ENCODE measurements around the gene SLC4A4. TPM values are rescaled to one million over a fixed set of nuclear protein-coding genes. Genes with fewer than 3 reads are reported as not detected.

Gene SLC4A4
- 1 to 10 TPM; 3.1 to 6.3 TPM for total RNA-seq

GRCh38 chr4:71338846-71339593 is at the start of gene SLC4A4:
SLC4A4 (plus strand) TSS chr4:71339020.
- peak within 1 kb of the TSS; percentile 6 to 32 for H3K27ac Mint-ChIP-seq
- no peaks in the 10 kb centered on the region for H3K27me3 Mint-ChIP-seq
- peaks cover 15% of the 10 kb centered on the region for H3K36me3 Mint-ChIP-seq
- H3K4me3 Mint-ChIP-seq, result peak within 1 kb of the TSS; percentile 61
- ATAC-seq (peak; percentile 94 to 99), DNase-seq (ENCODE audit: low spot score) (peak; percentile 61)
- no peaks in the 10 kb centered on the region for H3K9me3 Mint-ChIP-seq
- peaks cover 11 to 15% of the 10 kb centered on the region in 2 donors for H3K4me1 Mint-ChIP-seq (ENCODE audit: low read depth in 2 of 2)

- H3K9me3 Mint-ChIP-seq, result no peaks in the 10 kb centered on the region
- ATAC-seq (no peak), DNase-seq (ENCODE audit: low spot score) (no peak)
- H3K36me3 Mint-ChIP-seq, result no peaks in the 10 kb centered on the region
- no peaks in the 10 kb centered on the region for H3K27me3 Mint-ChIP-seq
- H3K4me3 Mint-ChIP-seq, result no peak overlapping the region
- no peak overlapping the region for H3K27ac Mint-ChIP-seq
- H3K4me1 Mint-ChIP-seq (ENCODE audit: low read depth in 2 of 2), result peaks cover 0 to 10% of the 10 kb centered on the region in 2 donors
Observed at GRCh38 chr4:71290074-71290473, 48.7 kb upstream of the SLC4A4 start.

DNA sequence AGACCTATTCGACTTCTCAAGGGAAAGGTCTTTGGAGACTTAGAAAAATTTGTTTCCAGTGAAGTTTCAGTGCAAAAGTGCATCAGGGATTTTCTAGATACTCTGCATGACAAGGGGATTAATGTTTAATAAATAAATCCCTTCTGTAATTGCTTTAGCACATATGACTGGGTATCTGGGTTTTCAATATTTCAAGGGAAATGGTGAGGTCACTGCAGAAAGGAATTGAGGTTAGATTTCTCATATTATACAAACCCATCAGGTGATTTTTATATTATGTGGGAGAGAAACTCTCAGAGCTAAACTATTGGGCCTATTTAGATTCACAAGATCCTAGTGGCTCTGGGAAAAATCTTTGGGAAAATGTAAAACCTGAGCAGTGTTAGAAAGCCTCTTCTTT is 48.3 kb upstream of the SLC4A4 start:
- Mint-ChIP-seq H3K4me3 (no peak overlapping the region), H3K4me1 (ENCODE audit: low read depth in 2 of 2) (peaks cover 0 to 10% of the 10 kb centered on the region in 2 donors), H3K36me3 (no peaks in the 10 kb centered on the region), H3K27ac (no peak overlapping the region), H3K27me3 (no peaks in the 10 kb centered on the region), H3K9me3 (no peaks in the 10 kb centered on the region)
- ATAC-seq (no peak), DNase-seq (ENCODE audit: low spot score) (no peak)

- H3K9me3 Mint-ChIP-seq, result no peaks in the 10 kb centered on the region
- no peak overlapping the region for H3K4me3 Mint-ChIP-seq
- no peak overlapping the region for H3K27ac Mint-ChIP-seq
- no peaks in the 10 kb centered on the region for H3K36me3 Mint-ChIP-seq
- peaks cover 0 to 10% of the 10 kb centered on the region in 2 donors for H3K4me1 Mint-ChIP-seq (ENCODE audit: low read depth in 2 of 2)
- DNase-seq (ENCODE audit: low spot score) (no peak), ATAC-seq (no peak)
- H3K27me3 Mint-ChIP-seq, result no peaks in the 10 kb centered on the region
Observed at GRCh38 chr4:71292228-71292627, 46.6 kb upstream of the SLC4A4 start.

DNA sequence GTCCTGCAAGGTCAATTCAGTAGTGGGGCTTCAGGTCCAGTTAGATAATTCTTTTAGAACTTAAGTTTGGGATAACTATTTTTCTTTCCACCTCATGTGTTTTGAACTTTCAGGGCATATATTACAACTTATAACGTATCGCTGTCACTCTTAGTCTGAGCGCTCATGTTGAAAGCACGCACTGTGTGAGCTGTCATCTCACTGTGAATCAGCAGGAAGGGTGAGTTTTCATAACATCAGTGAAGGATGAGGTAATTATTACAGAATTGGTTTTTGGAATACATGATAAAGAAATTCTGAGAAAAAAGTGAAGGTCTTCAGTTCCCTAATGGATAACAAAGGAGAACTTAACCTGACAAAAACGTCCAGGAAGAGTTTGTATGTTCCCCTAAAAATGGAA is 45.1 kb upstream of the SLC4A4 start:
- Mint-ChIP-seq H3K27ac (no peak overlapping the region), H3K4me3 (no peak overlapping the region), H3K36me3 (no peaks in the 10 kb centered on the region), H3K9me3 (no peaks in the 10 kb centered on the region), H3K4me1 (ENCODE audit: low read depth in 2 of 2) (peaks cover 0 to 10% of the 10 kb centered on the region in 2 donors), H3K27me3 (no peaks in the 10 kb centered on the region)
- ATAC-seq (peak in 1 of 2 donors; percentile 74), DNase-seq (ENCODE audit: low spot score) (no peak)

DNA sequence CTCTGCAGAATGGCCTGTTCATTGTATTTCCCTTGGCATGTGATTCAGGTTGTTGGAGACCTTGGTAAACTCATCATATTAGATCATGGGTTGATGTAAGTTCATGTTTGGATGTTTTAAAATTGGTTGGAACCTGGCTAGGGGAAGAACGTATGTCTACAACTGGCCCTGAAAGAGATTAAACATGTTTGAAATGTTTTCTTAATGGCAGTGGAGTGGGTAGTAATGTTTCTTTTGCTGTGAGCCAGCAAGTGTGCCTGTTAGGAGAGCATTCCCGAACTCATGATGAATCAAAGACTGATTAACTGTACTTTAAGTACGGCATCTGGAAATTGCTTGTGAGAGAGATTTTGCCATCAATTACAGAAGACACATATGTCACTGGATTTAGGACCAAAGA is 44.5 kb upstream of the SLC4A4 start:
- Mint-ChIP-seq H3K36me3 (no peaks in the 10 kb centered on the region), H3K27ac (no peak overlapping the region), H3K9me3 (no peaks in the 10 kb centered on the region), H3K27me3 (no peaks in the 10 kb centered on the region), H3K4me1 (ENCODE audit: low read depth in 2 of 2) (peaks cover 0 to 10% of the 10 kb centered on the region in 2 donors), H3K4me3 (no peak overlapping the region)
- ATAC-seq (no peak), DNase-seq (ENCODE audit: low spot score) (no peak)

DNA sequence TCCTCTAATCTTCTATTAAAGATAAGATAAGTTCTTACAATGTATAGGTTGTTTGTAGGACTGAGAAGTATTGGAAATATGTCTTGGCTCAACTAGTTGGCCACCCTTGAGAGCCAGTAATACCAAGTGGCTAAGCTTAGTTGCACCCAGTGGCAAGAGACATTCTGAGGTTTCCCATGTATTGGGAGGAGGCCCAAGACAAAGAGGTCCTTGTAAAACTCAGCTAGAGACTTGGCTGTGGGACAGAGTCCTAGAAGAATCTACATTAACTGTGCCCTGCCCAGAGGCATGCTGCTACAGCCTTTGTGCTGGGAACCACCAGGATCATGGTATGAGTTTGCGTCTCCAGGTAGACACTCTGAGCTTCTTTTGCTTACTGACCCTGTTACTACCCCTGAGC is 41.9 kb upstream of the SLC4A4 start:
- no peak overlapping the region for H3K4me3 Mint-ChIP-seq
- no peaks in the 10 kb centered on the region for H3K36me3 Mint-ChIP-seq
- H3K9me3 Mint-ChIP-seq, result no peaks in the 10 kb centered on the region
- no peaks in the 10 kb centered on the region for H3K27me3 Mint-ChIP-seq
- no peak for DNase-seq (ENCODE audit: low spot score)
- H3K4me1 Mint-ChIP-seq (ENCODE audit: low read depth in 2 of 2), result peaks cover 4 to 17% of the 10 kb centered on the region in 2 donors
- no peak overlapping the region for H3K27ac Mint-ChIP-seq
- ATAC-seq, result no peak

GRCh38 chr4:71300362-71300761 is 38.5 kb upstream of the SLC4A4 start:
- Mint-ChIP-seq H3K36me3 (no peaks in the 10 kb centered on the region), H3K4me3 (no peak overlapping the region), H3K27ac (no peak overlapping the region), H3K27me3 (no peaks in the 10 kb centered on the region), H3K9me3 (no peaks in the 10 kb centered on the region), H3K4me1 (ENCODE audit: low read depth in 2 of 2) (peaks cover 10% of the 10 kb centered on the region in 2 donors)
- ATAC-seq, result peak in 1 of 2 donors; percentile 13
- DNase-seq (ENCODE audit: low spot score), result no peak

GRCh38 chr4:71300964-71301363 is 37.9 kb upstream of the SLC4A4 start:
- no peak overlapping the region for H3K27ac Mint-ChIP-seq
- DNase-seq (ENCODE audit: low spot score) (no peak), ATAC-seq (no peak)
- H3K9me3 Mint-ChIP-seq, result no peaks in the 10 kb centered on the region
- peaks cover 14 to 16% of the 10 kb centered on the region in 2 donors for H3K4me1 Mint-ChIP-seq (ENCODE audit: low read depth in 2 of 2)
- H3K27me3 Mint-ChIP-seq, result no peaks in the 10 kb centered on the region
- H3K4me3 Mint-ChIP-seq, result no peak overlapping the region
- no peaks in the 10 kb centered on the region for H3K36me3 Mint-ChIP-seq

- H3K27ac Mint-ChIP-seq, result no peak overlapping the region
- no peaks in the 10 kb centered on the region for H3K36me3 Mint-ChIP-seq
- ATAC-seq, result no peak
- peaks cover 14 to 23% of the 10 kb centered on the region in 2 donors for H3K4me1 Mint-ChIP-seq (ENCODE audit: low read depth in 2 of 2)
- no peaks in the 10 kb centered on the region for H3K27me3 Mint-ChIP-seq
- no peak overlapping the region for H3K4me3 Mint-ChIP-seq
- DNase-seq (ENCODE audit: low spot score), result no peak
- H3K9me3 Mint-ChIP-seq, result no peaks in the 10 kb centered on the region
Observed at GRCh38 chr4:71303287-71303686, 35.5 kb upstream of the SLC4A4 start.

- ATAC-seq (no peak), DNase-seq (ENCODE audit: low spot score) (no peak)
- Mint-ChIP-seq H3K9me3 (no peaks in the 10 kb centered on the region), H3K27ac (no peak overlapping the region), H3K27me3 (no peaks in the 10 kb centered on the region), H3K4me1 (ENCODE audit: low read depth in 2 of 2) (peaks cover 14 to 23% of the 10 kb centered on the region in 2 donors), H3K36me3 (no peaks in the 10 kb centered on the region), H3K4me3 (no peak overlapping the region)
Observed at GRCh38 chr4:71303850-71304249, 35.0 kb upstream of the SLC4A4 start.

DNA sequence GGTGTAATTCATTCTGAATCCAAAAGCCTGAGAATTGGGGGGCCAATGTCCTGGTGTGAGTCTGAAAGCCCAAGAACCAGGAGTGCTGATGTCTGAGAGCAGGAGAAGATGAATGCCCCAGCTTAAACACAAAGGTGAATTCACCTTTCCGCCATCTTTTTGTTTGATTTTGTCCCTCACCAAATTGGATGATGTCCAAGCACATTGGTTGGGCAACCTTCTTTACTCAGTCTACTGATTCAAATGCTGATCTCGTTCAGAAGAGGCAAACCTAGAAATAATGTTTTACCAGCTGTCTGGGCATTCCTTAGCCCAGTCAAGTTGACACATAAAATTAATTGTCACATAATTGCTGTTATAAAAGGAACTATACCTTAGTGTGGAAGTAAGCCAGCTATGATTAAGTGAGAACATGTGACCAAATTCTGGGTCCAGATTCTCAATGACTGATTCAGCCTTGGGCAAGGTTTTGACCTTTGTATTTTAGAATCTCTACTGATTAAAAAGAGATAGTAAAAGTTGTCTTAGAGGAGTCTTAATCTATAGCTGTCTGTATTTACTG is 34.5 kb upstream of the SLC4A4 start:
- Mint-ChIP-seq H3K9me3 (no peaks in the 10 kb centered on the region), H3K36me3 (no peaks in the 10 kb centered on the region), H3K4me3 (no peak overlapping the region), H3K4me1 (ENCODE audit: low read depth in 2 of 2) (peaks cover 14 to 23% of the 10 kb centered on the region in 2 donors), H3K27ac (no peak overlapping the region), H3K27me3 (no peaks in the 10 kb centered on the region)
- DNase-seq (ENCODE audit: low spot score) (no peak), ATAC-seq (no peak)

DNA sequence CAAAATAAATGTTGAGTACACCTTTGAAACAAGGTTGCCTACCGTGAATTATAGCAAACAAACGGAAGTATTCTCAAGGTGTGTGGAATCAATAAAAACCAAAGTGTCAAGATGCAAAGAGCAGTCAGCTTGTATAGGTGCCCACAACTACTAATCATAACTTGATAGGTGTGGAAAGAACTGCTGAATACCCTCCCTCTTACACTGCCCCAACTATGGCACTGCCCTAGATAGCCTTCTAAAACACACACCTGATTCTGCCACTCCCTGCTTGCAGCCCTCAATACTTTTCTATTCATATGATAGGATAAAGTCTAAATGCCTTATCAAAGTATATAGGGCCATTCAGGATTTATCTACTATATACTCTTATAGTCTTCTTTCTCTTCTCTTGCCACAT is 31.1 kb upstream of the SLC4A4 start:
- peaks cover 16% of the 10 kb centered on the region for H3K36me3 Mint-ChIP-seq
- no peak for ATAC-seq
- H3K9me3 Mint-ChIP-seq, result peaks cover 12% of the 10 kb centered on the region
- H3K27me3 Mint-ChIP-seq, result no peaks in the 10 kb centered on the region
- no peak overlapping the region for H3K27ac Mint-ChIP-seq
- no peak for DNase-seq (ENCODE audit: low spot score)
- H3K4me3 Mint-ChIP-seq, result no peak overlapping the region
- H3K4me1 Mint-ChIP-seq (ENCODE audit: low read depth in 2 of 2), result peaks cover 7 to 19% of the 10 kb centered on the region in 2 donors

DNA sequence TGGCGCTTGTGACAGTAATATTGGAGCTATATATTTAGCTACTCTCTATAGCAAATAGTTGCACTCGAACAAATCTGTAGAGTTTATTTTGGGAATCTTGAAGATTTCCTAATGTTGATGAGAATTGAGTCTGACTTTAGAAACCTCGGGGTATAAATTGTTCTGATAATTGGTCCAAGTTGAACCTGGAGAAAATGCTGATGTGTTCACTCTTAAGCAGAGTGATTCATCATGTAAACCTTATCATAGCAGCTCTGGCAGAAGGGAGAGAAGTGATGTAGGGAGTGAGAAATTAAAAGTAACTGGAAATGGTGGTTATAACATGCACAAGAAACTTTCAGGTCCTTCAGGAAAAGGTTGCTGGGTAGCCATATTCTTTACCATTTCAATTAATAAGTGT is 16.4 kb upstream of the SLC4A4 start:
- Mint-ChIP-seq H3K9me3 (no peaks in the 10 kb centered on the region), H3K36me3 (no peaks in the 10 kb centered on the region), H3K27me3 (no peaks in the 10 kb centered on the region), H3K4me1 (ENCODE audit: low read depth in 2 of 2) (peaks cover 0 to 3% of the 10 kb centered on the region in 2 donors), H3K4me3 (no peak overlapping the region), H3K27ac (no peak overlapping the region)
- no peak for ATAC-seq
- no peak for DNase-seq (ENCODE audit: low spot score)
